WTC11 (cell line): Measurements from ENCODE around the gene BRINP1. TPM values are rescaled to one million over a fixed set of nuclear protein-coding genes. Genes with fewer than 3 reads are reported as not detected.
"Not testable (repeated sequence)": the region's sequence is repeated elsewhere in the genome, so short reads cannot be mapped to it uniquely, and the experiment has no call there.

Experiments
- ATAC-seq: fragments of 200-7000 bp; cut with Tn5 transposase; 2 replicates; pipeline ENCODE4 v1.10.0; 2021; ENCODE audit warnings: mild to moderate bottlenecking, moderate library complexity
- CTCF ChIA-PET: fragments of 300-600 bp; sonication (Branson Sonifier 250); formaldehyde crosslinking; loops from one replicate; lab custom pipeline; 2021; ENCODE audit warnings: antibody characterized with exemption; lab: Charles Lee
- POLR2A ChIA-PET: fragments of 350-600 bp; sonication (Branson Sonifier 250); formaldehyde crosslinking; loops from one replicate; lab custom pipeline; 2021; ENCODE audit warnings: antibody characterized with exemption; lab: Charles Lee
- DNase-seq: peaks from one replicate; pipeline ENCODE4 v3.0.0; 2021; ENCODE audit warnings: low spot score
- H3K27ac Mint-ChIP-seq: 2 replicates; pipeline ENCODE4 v1.8.0; 2021; ENCODE audit warnings: mixed read lengths
- H3K27me3 Mint-ChIP-seq: 2 replicates; pipeline ENCODE4 v1.8.0; 2021; ENCODE audit warnings: low read depth, mild to moderate bottlenecking, moderate library complexity, mixed read lengths
- H3K36me3 Mint-ChIP-seq: 2 replicates; pipeline ENCODE4 v1.8.0; 2021; ENCODE audit warnings: mixed read lengths
- H3K4me1 Mint-ChIP-seq: 2 replicates; pipeline ENCODE4 v1.8.0; 2022; ENCODE audit warnings: mixed read lengths
- H3K4me3 Mint-ChIP-seq: 2 replicates; pipeline ENCODE4 v1.8.0; 2021; ENCODE audit warnings: mild to moderate bottlenecking, moderate library complexity, mixed read lengths
- H3K9me3 Mint-ChIP-seq: 2 replicates; pipeline ENCODE4 v1.8.0; 2021; ENCODE audit warnings: mixed read lengths
- ERG ChIP-seq: fragments of 250-450 bp; sonication (Bioruptor Pico); IDR thresholded peaks from 2 replicates; pipeline ENCODE4 v1.8.0; 2021; ENCODE audit warnings: mild to moderate bottlenecking
- FOXJ3 ChIP-seq: sonication (generic); formaldehyde crosslinking; IDR thresholded peaks from 2 replicates; pipeline ENCODE4 v1.9.0; 2021; ENCODE audit warnings: missing genetic modification reagents, mild to moderate bottlenecking, borderline replicate concordance
- FOXK1 ChIP-seq: sonication (generic); formaldehyde crosslinking; IDR thresholded peaks from 2 replicates; pipeline ENCODE4 v1.8.0; 2022; ENCODE audit warnings: mild to moderate bottlenecking, moderate library complexity, missing genetic modification reagents
- FOXP1 ChIP-seq: sonication (generic); formaldehyde crosslinking; IDR thresholded peaks from 2 replicates; pipeline ENCODE4 v1.8.0; 2022; ENCODE audit warnings: missing genetic modification reagents, mild to moderate bottlenecking, moderate library complexity, borderline replicate concordance
- FOXP4 ChIP-seq: sonication (generic); formaldehyde crosslinking; IDR thresholded peaks from 2 replicates; pipeline ENCODE4 v1.8.0; 2022; ENCODE audit warnings: mild to moderate bottlenecking, missing genetic modification reagents
- GRHL2 ChIP-seq: fragments of 250-450 bp; sonication (Bioruptor Pico); IDR thresholded peaks from 2 replicates; pipeline ENCODE4 v1.8.0; 2022; ENCODE audit warnings: mild to moderate bottlenecking, moderate library complexity; ENCODE audit not compliant: insufficient replicate concordance, severe bottlenecking
- KAT7 ChIP-seq: sonication (generic); formaldehyde crosslinking; IDR thresholded peaks from 2 replicates; pipeline ENCODE4 v1.8.1; 2023; ENCODE audit warnings: missing genetic modification reagents, mild to moderate bottlenecking, borderline replicate concordance
- MXD4 ChIP-seq: fragments of 250-450 bp; sonication (Bioruptor Pico); IDR thresholded peaks from 2 replicates; pipeline ENCODE4 v1.8.0; 2021; ENCODE audit warnings: mild to moderate bottlenecking, moderate library complexity, borderline replicate concordance
- NFATC4 ChIP-seq: fragments of 250-450 bp; sonication (Bioruptor Pico); IDR thresholded peaks from 2 replicates; pipeline ENCODE4 v1.9.0; 2021; ENCODE audit warnings: mild to moderate bottlenecking
- PREB ChIP-seq: sonication (generic); formaldehyde crosslinking; IDR thresholded peaks from 2 replicates; pipeline ENCODE4 v1.8.1; 2022; ENCODE audit warnings: mild to moderate bottlenecking, missing genetic modification reagents, moderate library complexity, borderline replicate concordance
- RORB ChIP-seq: fragments of 250-450 bp; sonication (Bioruptor Pico); IDR thresholded peaks from 2 replicates; pipeline ENCODE4 v1.9.0; 2021; ENCODE audit warnings: mild to moderate bottlenecking
- SOX15 ChIP-seq: fragments of 250-450 bp; sonication (Bioruptor Pico); IDR thresholded peaks from 2 replicates; pipeline ENCODE4 v1.9.0; 2021; ENCODE audit warnings: mild to moderate bottlenecking
- SP1 ChIP-seq: sonication (generic); formaldehyde crosslinking; conservative IDR thresholded peaks from 2 replicates; pipeline ENCODE4 v1.8.1; 2022; ENCODE audit warnings: missing genetic modification reagents
- TEAD1 ChIP-seq: sonication (generic); formaldehyde crosslinking; IDR thresholded peaks from 2 replicates; pipeline ENCODE4 v1.8.0; 2022; ENCODE audit warnings: mild to moderate bottlenecking, missing genetic modification reagents
- TP53 ChIP-seq: sonication (generic); formaldehyde crosslinking; IDR thresholded peaks from 2 replicates; pipeline ENCODE4 v1.8.1; 2023; ENCODE audit warnings: mild to moderate bottlenecking, missing genetic modification reagents
- ZBTB21 ChIP-seq: sonication (generic); formaldehyde crosslinking; IDR thresholded peaks from 2 replicates; pipeline ENCODE4 v1.8.1; 2023; ENCODE audit warnings: mild to moderate bottlenecking, missing genetic modification reagents, borderline replicate concordance
- ZNF281 ChIP-seq: sonication (generic); formaldehyde crosslinking; IDR thresholded peaks from 2 replicates; pipeline ENCODE4 v1.8.0; 2023; ENCODE audit warnings: mild to moderate bottlenecking, missing genetic modification reagents
- total RNA-seq: library from RNA; stranded (reverse); gene quantifications from 3 replicates; pipeline ENCODE4 v1.2.3, GENCODE V29; 2021

BRINP1 gene
- total RNA-seq, 1 experiment from 2014 or later, result 19.5 TPM

GRCh38 chr9:119175581-119175980 is 193.7 kb downstream of the BRINP1 start:
- CTCF ChIA-PET, result no interaction called here
- ATAC-seq, result no peak
- no peak for DNase-seq
- Mint-ChIP-seq H3K9me3 (no peaks in the 10 kb centered on the region), H3K4me1 (peaks cover 26% of the 10 kb centered on the region), H3K4me3 (no peak overlapping the region), H3K36me3 (peaks cover 3% of the 10 kb centered on the region; the same call in 1 of the 2 replicates), H3K27ac (no peak overlapping the region), H3K27me3 (no peaks in the 10 kb centered on the region)
- POLR2A ChIA-PET, result no interaction called here
- TF ChIP-seq GRHL2 (CRISPR knock-in tag) (no peak), NFATC4 (CRISPR knock-in tag) (no peak), MXD4 (CRISPR knock-in tag) (no peak), SOX15 (no peak), KAT7 (CRISPR knock-in tag) (no peak), ERG (CRISPR knock-in tag) (no peak), PREB (CRISPR knock-in tag) (no peak), TEAD1 (CRISPR knock-in tag) (no peak), TP53 (CRISPR knock-in tag) (no peak), FOXJ3 (no peak), RORB (CRISPR knock-in tag) (no peak)
- TF ChIP-seq, all 79 proteins: peak for 0

- TF ChIP-seq ZNF281 (CRISPR knock-in tag) (0 out of 2 replicates have a peak, but pooled peaks have one; percentile 29), FOXP4 (CRISPR knock-in tag) (0 out of 2 replicates have a peak, but pooled peaks have one; percentile 43), ZBTB21 (CRISPR knock-in tag) (0 out of 2 replicates have a peak, but pooled peaks have one; percentile 12), TEAD1 (CRISPR knock-in tag) (0 out of 2 replicates have a peak, but pooled peaks have one; percentile 39), FOXP1 (CRISPR knock-in tag) (peak; percentile 51; the same call in 1 of the 2 replicates), KAT7 (CRISPR knock-in tag) (0 out of 2 replicates have a peak, but pooled peaks have one; percentile 19), SP1 (CRISPR knock-in tag) (0 out of 2 replicates have a peak, but pooled peaks have one; percentile 37), FOXK1 (CRISPR knock-in tag) (peak; percentile 63; the same call in 1 of the 2 replicates)
- Mint-ChIP-seq H3K4me3 (peak overlapping the region; percentile 87), H3K4me1 (peaks cover 25% of the 10 kb centered on the region), H3K27ac (peak overlapping the region; percentile 98), H3K36me3 (peaks cover 16% of the 10 kb centered on the region)
- POLR2A ChIA-PET, result interaction anchor here (0.9 kb wide), 1 partner anchor 8 kb away, joined by 3 read pairs; no protein-coding TSS in a partner anchor
- H3K27me3 Mint-ChIP-seq, ATAC-seq, H3K9me3 Mint-ChIP-seq: not testable (repeated sequence)
- CTCF ChIA-PET, result interaction anchor here (1.2 kb wide), 1 partner anchor 573 kb away, joined by 3 read pairs; no protein-coding TSS in a partner anchor
- DNase-seq, result peak; percentile 78
Measured at GRCh38 chr9:119169222-119169621, 200.0 kb downstream of the BRINP1 start.
